Measurements from ENCODE around the gene ZNF142.

ZNF142 gene

GRCh38 chr2:218680061-218680460, 20.6 kb upstream of the ZNF142 start:
- TF ChIP-seq CTCF (IDR thresholded peaks at IDR 0.05; ENCODE audit: extremely low read depth, missing control alignments), result no peak
- DNase-seq (ENCODE audit: low spot score), result no peak

DNA sequence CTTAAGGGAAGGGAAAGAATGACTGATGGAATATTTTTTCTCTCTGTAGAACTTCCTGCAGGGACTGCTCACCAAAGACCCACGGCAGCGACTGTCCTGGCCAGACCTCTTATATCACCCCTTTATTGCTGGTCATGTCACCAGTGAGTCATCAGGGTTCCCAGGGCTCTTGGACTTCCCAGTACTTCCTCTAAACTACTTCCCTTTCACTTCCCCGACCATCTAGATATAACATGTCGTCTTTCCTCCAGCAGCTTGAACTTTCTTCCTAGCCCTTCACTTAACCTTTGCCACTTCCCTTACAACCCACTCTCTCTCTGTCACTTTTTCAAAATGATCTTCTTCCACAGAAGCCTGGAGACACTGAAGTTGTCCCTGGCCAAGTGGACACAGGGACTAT, 19.7 kb upstream of the ZNF142 start:
- no peak for TF ChIP-seq CTCF (IDR thresholded peaks at IDR 0.05; ENCODE audit: extremely low read depth, missing control alignments)
- no peak for DNase-seq (ENCODE audit: low spot score)

DNA sequence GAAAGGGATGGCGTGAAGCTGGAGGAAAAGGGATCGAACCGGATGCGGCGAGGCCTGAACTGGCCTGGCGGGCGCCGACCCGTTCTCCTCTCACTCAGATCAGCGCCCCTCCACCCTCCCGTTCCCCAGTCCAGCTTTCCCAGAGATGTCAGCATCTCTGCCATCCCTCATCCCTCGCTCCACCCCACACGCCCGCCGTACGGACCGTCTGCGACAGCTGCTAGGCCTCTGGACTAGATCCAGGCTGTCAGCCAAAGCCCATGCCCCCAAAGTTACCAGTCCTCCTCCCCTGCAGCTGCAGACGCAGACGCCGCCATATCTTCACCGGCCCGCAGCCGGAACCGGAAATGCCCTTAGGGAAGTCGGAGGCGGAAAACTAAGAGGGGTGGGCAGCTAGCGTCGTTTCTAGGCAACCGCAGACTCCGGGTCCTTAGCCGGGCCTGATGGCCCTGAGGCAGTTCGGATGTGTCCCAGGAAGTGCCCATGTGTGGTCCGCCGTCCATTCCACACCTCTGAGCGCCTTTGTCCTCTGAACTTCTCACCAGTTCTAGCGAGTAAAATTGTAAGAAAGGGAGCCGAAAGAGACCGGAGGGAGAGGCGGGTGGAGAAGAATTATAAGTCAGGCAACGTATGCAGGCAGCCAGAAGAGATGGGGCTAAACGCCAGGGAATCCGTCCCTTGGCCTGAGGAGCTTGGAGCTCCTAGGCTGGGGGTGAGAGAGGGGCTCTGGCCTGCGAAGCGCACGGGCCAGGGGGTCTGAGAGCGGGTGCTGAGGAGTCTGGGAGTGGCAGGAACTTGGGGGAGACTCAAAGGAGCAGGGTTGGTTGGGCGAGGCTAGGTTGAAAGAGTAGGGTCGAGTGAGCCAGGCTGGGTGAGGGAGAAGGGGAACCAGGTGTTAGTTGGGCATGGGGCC, 12.5 kb upstream of the ZNF142 start, which contains the start of the genes RNF25 and STK36:
Gene RNF25 (minus strand): TSS at position 349 of the 913 bp plus-strand sequence. CDS start 32 bp downstream, at position 317.
Gene STK36 (plus strand): TSS at position 433 of the 913 bp plus-strand sequence. CDS start 744 bp downstream, outside the sequence.
- no peak for TF ChIP-seq CTCF (IDR thresholded peaks at IDR 0.05; ENCODE audit: extremely low read depth, missing control alignments)
- peak; percentile 86 for DNase-seq (ENCODE audit: low spot score)

DNA sequence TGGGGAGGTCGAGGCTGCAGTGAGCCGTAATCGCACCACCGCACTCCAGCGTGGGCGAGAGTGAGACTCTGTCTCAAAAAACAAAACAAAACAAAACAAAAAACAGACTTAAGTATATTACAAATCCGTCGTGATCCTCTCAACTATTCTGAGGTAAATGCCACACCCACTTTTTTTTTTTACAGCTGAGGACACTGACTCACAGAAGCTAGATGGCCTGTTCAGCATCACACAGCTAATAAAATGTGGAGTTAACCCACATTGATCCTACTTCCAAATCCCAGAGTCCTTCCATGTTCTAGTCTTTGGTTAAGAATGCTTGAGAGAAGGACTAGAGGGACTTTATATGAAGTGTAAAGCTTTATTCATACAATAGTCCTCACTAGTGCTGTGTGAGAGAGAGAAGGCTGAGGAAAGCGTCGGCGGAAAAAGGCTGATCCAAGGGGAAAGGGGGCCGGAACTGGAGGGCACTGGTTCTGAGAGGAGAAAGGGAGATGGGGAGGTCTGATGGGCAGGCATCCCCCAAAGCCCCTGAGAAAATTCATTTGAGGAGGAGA, 11.8 kb upstream of the ZNF142 start:
- DNase-seq (ENCODE audit: low spot score), result no peak
- TF ChIP-seq CTCF (IDR thresholded peaks at IDR 0.05; ENCODE audit: extremely low read depth, missing control alignments), result no peak

GRCh38 chr2:218664653-218665052, 5.2 kb upstream of the ZNF142 start:
- no peak for DNase-seq (ENCODE audit: low spot score)
- no peak for TF ChIP-seq CTCF (IDR thresholded peaks at IDR 0.05; ENCODE audit: extremely low read depth, missing control alignments)

- TF ChIP-seq CTCF (IDR thresholded peaks at IDR 0.05; ENCODE audit: extremely low read depth, missing control alignments), result no peak
- DNase-seq (ENCODE audit: low spot score), result no peak
Measured at GRCh38 chr2:218663901-218664300, 4.5 kb upstream of the ZNF142 start.

DNA sequence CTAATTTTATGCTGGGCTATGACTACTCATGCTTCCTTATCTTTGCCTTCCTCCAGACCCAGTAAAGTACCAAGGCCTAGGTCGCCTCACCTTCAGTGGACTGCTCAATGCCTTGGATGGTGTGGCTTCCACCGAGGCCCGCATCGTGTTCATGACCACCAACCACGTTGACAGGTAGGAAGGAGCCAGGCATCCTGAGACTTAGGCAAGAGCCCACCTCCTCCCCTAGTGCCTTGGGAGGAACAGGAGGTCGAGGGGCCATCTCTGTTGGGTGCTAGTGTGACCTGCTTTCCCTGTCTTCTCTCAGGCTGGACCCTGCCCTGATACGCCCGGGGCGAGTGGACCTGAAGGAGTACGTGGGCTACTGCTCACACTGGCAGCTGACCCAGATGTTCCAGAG, 3.4 kb upstream of the ZNF142 start:
- TF ChIP-seq CTCF (IDR thresholded peaks at IDR 0.05; ENCODE audit: extremely low read depth, missing control alignments), result no peak
- DNase-seq (ENCODE audit: low spot score), result no peak
